Measurements from ENCODE around the gene PPP1R15A. TPM values are rescaled to one million over a fixed set of nuclear protein-coding genes. Genes with fewer than 3 reads are reported as not detected.

The PPP1R15A gene
- polyA plus RNA-seq, result 558 TPM

- Mint-ChIP-seq H3K4me3 (peak within 1 kb of the TSS; percentile 95 to 100 (median 100)), H3K9me3 (peaks cover 0 to 3% (median 0%) of the 10 kb centered on the region in 3 donors), H3K4me1 (peaks cover 29 to 32% (median 30%) of the 10 kb centered on the region in 3 donors), H3K27ac (peak within 1 kb of the TSS; percentile 96 to 100 (median 100)), H3K27me3 (no peaks in the 10 kb centered on the region), H3K36me3 (peaks cover 13% of the 10 kb centered on the region)
Observed at GRCh38 chr19:48872182-48872883, at the start of gene PPP1R15A. Gene PPP1R15A (plus strand): TSS chr19:48872421. CDS start chr19:48873234, 813 bp downstream.

GRCh38 chr19:48822514-48822913 is 49.7 kb upstream of the PPP1R15A start:
- no peak overlapping the region for H3K4me3 Mint-ChIP-seq
- no peaks in the 10 kb centered on the region for H3K27me3 Mint-ChIP-seq
- H3K27ac Mint-ChIP-seq, result no peak overlapping the region
- no peaks in the 10 kb centered on the region for H3K9me3 Mint-ChIP-seq
- H3K36me3 Mint-ChIP-seq, result no peaks in the 10 kb centered on the region
- H3K4me1 Mint-ChIP-seq, result no peaks in the 10 kb centered on the region

GRCh38 chr19:48826606-48827020 is 45.6 kb upstream of the PPP1R15A start:
- H3K4me3 Mint-ChIP-seq, result no peak overlapping the region
- H3K27ac Mint-ChIP-seq, result no peak overlapping the region
- H3K27me3 Mint-ChIP-seq, result no peaks in the 10 kb centered on the region
- H3K9me3 Mint-ChIP-seq, result no peaks in the 10 kb centered on the region
- H3K4me1 Mint-ChIP-seq, result no peaks in the 10 kb centered on the region
- no peaks in the 10 kb centered on the region for H3K36me3 Mint-ChIP-seq

- H3K9me3 Mint-ChIP-seq, result no peaks in the 10 kb centered on the region
- peaks cover 0 to 2% (median 1%) of the 10 kb centered on the region in 3 donors for H3K4me1 Mint-ChIP-seq
- no peak overlapping the region for H3K27ac Mint-ChIP-seq
- H3K4me3 Mint-ChIP-seq, result no peak overlapping the region
- no peaks in the 10 kb centered on the region for H3K27me3 Mint-ChIP-seq
- no peaks in the 10 kb centered on the region for H3K36me3 Mint-ChIP-seq
Observed at GRCh38 chr19:48830088-48830487, 42.1 kb upstream of the PPP1R15A start.

GRCh38 chr19:48830965-48831364 is 41.3 kb upstream of the PPP1R15A start:
- H3K36me3 Mint-ChIP-seq, result no peaks in the 10 kb centered on the region
- peaks cover 5 to 9% (median 5%) of the 10 kb centered on the region in 3 donors for H3K4me1 Mint-ChIP-seq
- no peaks in the 10 kb centered on the region for H3K9me3 Mint-ChIP-seq
- no peak overlapping the region for H3K4me3 Mint-ChIP-seq
- no peak overlapping the region for H3K27ac Mint-ChIP-seq
- H3K27me3 Mint-ChIP-seq, result peaks cover 1% of the 10 kb centered on the region

GRCh38 chr19:48833049-48833448 is 39.2 kb upstream of the PPP1R15A start:
- Mint-ChIP-seq H3K27me3 (peaks cover 1% of the 10 kb centered on the region), H3K27ac (no peak overlapping the region), H3K4me1 (peaks cover 11 to 19% (median 12%) of the 10 kb centered on the region in 3 donors), H3K9me3 (no peaks in the 10 kb centered on the region), H3K4me3 (peak overlapping the region in 1 of 4 donors; percentile 22), H3K36me3 (no peaks in the 10 kb centered on the region)

GRCh38 chr19:48833977-48834376 is 38.2 kb upstream of the PPP1R15A start:
- H3K9me3 Mint-ChIP-seq, result no peaks in the 10 kb centered on the region
- peaks cover 1% of the 10 kb centered on the region for H3K27me3 Mint-ChIP-seq
- H3K4me1 Mint-ChIP-seq, result peaks cover 11 to 19% (median 12%) of the 10 kb centered on the region in 3 donors
- no peak overlapping the region for H3K4me3 Mint-ChIP-seq
- H3K27ac Mint-ChIP-seq, result no peak overlapping the region
- no peaks in the 10 kb centered on the region for H3K36me3 Mint-ChIP-seq

GRCh38 chr19:48835734-48836088 is 36.5 kb upstream of the PPP1R15A start:
- peak overlapping the region; percentile 69 to 96 (median 87) for H3K4me3 Mint-ChIP-seq
- H3K27me3 Mint-ChIP-seq, result peaks cover 1% of the 10 kb centered on the region
- peaks cover 11 to 19% (median 12%) of the 10 kb centered on the region in 3 donors for H3K4me1 Mint-ChIP-seq
- H3K27ac Mint-ChIP-seq, result peak overlapping the region; percentile 43 to 93 (median 85)
- H3K9me3 Mint-ChIP-seq, result no peaks in the 10 kb centered on the region
- H3K36me3 Mint-ChIP-seq, result no peaks in the 10 kb centered on the region

GRCh38 chr19:48836089-48837017 is 35.9 kb upstream of the PPP1R15A start, which contains the start of gene HSD17B14:
Gene HSD17B14 (minus strand): TSS chr19:48836491. CDS start chr19:48836411, 80 bp downstream.
- Mint-ChIP-seq H3K27ac (peak within 1 kb of the TSS; percentile 85 to 93 (median 88)), H3K36me3 (no peaks in the 10 kb centered on the region), H3K27me3 (peaks cover 1% of the 10 kb centered on the region), H3K4me3 (peak within 1 kb of the TSS; percentile 81 to 96 (median 88)), H3K4me1 (peaks cover 11 to 19% (median 12%) of the 10 kb centered on the region in 3 donors), H3K9me3 (no peaks in the 10 kb centered on the region)

GRCh38 chr19:48837051-48837524 is 35.1 kb upstream of the PPP1R15A start:
- H3K27me3 Mint-ChIP-seq, result peaks cover 1% of the 10 kb centered on the region
- no peaks in the 10 kb centered on the region for H3K36me3 Mint-ChIP-seq
- no peaks in the 10 kb centered on the region for H3K9me3 Mint-ChIP-seq
- H3K27ac Mint-ChIP-seq, result peak overlapping the region; percentile 23 to 88 (median 41)
- peak overlapping the region; percentile 77 to 96 (median 88) for H3K4me3 Mint-ChIP-seq
- peaks cover 11 to 19% (median 12%) of the 10 kb centered on the region in 3 donors for H3K4me1 Mint-ChIP-seq

- H3K4me1 Mint-ChIP-seq, result peaks cover 12 to 20% (median 13%) of the 10 kb centered on the region in 3 donors
- H3K4me3 Mint-ChIP-seq, result peak overlapping the region in 1 of 4 donors; percentile 16
- H3K27me3 Mint-ChIP-seq, result peaks cover 1% of the 10 kb centered on the region
- no peak overlapping the region for H3K27ac Mint-ChIP-seq
- H3K9me3 Mint-ChIP-seq, result no peaks in the 10 kb centered on the region
- no peaks in the 10 kb centered on the region for H3K36me3 Mint-ChIP-seq
Observed at GRCh38 chr19:48837687-48838086, 34.5 kb upstream of the PPP1R15A start.

- Mint-ChIP-seq H3K9me3 (no peaks in the 10 kb centered on the region), H3K27me3 (no peaks in the 10 kb centered on the region), H3K36me3 (peaks cover 4% of the 10 kb centered on the region), H3K4me1 (peaks cover 6 to 11% (median 10%) of the 10 kb centered on the region in 3 donors), H3K4me3 (no peak overlapping the region), H3K27ac (no peak overlapping the region)
Observed at GRCh38 chr19:48841047-48841446, 31.2 kb upstream of the PPP1R15A start.

GRCh38 chr19:48841571-48841970 is 30.6 kb upstream of the PPP1R15A start:
- Mint-ChIP-seq H3K27me3 (no peaks in the 10 kb centered on the region), H3K9me3 (no peaks in the 10 kb centered on the region), H3K4me3 (no peak overlapping the region), H3K4me1 (peaks cover 5 to 8% (median 8%) of the 10 kb centered on the region in 3 donors), H3K36me3 (peaks cover 4% of the 10 kb centered on the region), H3K27ac (no peak overlapping the region)

GRCh38 chr19:48842789-48843162 is 29.4 kb upstream of the PPP1R15A start:
- Mint-ChIP-seq H3K4me1 (peaks cover 0 to 3% (median 2%) of the 10 kb centered on the region in 3 donors), H3K27ac (peak overlapping the region in 1 of 3 donors; percentile 44), H3K9me3 (no peaks in the 10 kb centered on the region), H3K27me3 (no peaks in the 10 kb centered on the region), H3K36me3 (peaks cover 4% of the 10 kb centered on the region), H3K4me3 (no peak overlapping the region)

GRCh38 chr19:48844472-48844871 is 27.7 kb upstream of the PPP1R15A start:
- H3K4me1 Mint-ChIP-seq, result peaks cover 0 to 3% (median 1%) of the 10 kb centered on the region in 3 donors
- H3K27me3 Mint-ChIP-seq, result no peaks in the 10 kb centered on the region
- H3K9me3 Mint-ChIP-seq, result no peaks in the 10 kb centered on the region
- no peak overlapping the region for H3K4me3 Mint-ChIP-seq
- peaks cover 4% of the 10 kb centered on the region for H3K36me3 Mint-ChIP-seq
- H3K27ac Mint-ChIP-seq, result peak overlapping the region in 1 of 3 donors; percentile 39

All from IgD-negative memory B cell (primary cell).